HG03439 (cell line): ENCODE data around the gene SLC35F3.
"Not testable (repeated sequence)": the region's sequence is repeated elsewhere in the genome, so short reads cannot be mapped to it uniquely, and the experiment has no call there.

Source experiments
- ATAC-seq: cut with Tn5 transposase; IDR thresholded peaks from one replicate; pipeline ENCODE4 v1.9.1; 2021; ENCODE audit warnings: mild to moderate bottlenecking, moderate library complexity; ENCODE audit not compliant: unreplicated experiment

The SLC35F3 gene

DNA sequence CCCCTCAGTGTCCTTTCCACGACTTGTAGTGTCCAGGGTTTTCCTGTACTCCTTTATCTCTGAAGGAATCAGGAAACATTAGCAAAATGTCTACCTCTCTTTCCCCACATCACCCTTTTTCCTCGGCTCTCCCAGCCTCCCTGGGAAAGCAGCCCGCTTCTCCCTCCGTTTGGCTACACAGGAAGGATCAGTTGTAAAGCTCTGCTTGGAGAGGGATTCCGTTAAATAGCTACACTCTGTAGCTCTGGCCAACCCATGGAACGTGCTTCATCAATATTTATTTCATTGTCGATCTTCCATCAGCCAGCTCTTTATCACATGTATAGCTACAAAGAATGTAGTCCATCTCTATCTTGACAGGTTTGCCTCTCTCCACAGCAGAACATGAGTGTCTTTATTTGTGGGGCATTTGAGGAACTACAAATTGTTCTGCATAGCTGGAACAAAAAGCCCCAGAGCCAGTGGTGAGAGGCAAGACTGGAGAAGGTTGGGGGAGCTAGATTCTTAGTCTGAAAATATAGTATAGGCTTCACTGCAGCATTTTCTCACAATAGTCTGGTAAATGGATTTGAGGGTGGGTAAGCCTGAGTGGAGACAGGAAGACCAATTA lies 191.8 kb downstream of the SLC35F3 start:
- ATAC-seq = no peak

DNA sequence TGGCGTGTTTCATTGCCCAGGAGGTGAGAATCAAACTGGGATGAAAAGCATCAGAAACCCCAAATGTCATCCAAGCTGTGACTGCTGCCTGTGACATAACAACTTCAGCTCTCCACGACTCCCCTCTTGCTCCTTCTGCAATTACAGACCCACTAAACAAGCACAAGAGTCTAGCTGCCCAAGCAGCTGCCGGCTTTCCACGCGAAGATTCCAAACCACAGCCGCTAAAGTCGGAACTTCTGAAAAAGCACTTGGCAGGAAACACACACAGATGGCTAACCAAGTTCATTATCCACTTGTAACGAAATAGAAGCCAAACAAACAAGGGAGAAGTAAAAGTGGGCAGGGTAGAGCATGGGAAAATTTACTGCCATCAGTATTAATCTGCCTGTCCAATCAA lies 198.1 kb downstream of the SLC35F3 start:
- no peak for ATAC-seq

DNA sequence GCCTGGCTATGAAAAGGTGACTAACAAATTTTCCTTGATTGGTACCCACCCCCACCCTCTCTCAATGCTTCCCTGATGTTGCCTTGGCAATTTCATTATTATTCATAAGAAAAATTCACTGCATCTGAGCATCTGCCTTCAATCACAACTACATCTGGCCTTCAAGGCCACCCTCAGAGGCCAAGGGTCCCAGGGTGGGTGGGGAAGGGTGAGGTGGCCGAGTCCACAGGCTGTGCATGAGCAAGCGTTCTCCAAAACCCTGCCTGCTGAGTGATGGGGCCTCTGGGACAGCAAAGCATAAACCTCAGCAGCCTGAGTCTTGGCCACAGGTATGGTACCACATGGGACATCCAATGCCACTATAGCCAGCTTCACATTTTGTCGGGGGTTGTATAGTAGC lies 198.7 kb downstream of the SLC35F3 start:
- ATAC-seq = no peak

DNA sequence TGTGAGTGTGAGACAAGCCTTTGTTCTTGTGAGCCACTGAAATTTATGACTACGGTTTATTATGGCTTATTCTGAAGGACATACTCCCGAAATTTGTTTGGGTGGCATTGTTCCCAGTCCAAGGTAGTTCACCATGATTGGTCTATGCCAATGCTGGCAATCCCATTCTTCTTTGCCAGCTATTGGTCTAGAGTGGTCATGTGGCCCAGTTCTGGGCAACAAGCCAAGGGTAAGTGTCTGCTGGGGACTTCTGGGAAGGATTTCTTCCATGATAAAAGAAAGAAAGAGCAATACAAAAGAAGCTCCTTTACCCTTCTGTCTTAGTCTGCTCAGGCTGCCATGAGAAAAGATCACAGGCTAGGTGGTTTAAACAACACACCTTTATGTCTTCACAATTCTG lies 201.6 kb downstream of the SLC35F3 start:
- no peak for ATAC-seq

GRCh38 chr1:234107416-234108021 lies 203.0 kb downstream of the SLC35F3 start:
- ATAC-seq = no peak

DNA sequence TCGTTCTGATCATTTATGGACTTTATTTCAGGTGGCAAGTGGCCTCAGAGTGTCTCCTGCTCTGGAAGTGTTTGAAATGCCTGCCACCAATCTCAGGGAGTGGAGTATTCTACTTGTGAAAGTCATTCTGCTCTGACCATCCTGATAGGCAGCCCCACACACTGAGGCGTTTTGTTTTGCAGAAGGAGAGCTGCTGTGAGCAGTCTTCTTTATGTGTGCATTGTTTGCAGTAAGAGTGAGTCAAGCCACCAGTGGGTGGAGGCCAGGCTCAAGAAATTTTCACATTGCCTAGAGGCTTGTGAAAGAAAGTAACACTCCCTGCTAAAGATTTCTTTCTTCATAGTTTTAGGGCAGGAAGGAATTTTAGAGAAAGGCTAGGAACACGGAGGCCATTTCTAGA lies 204.4 kb downstream of the SLC35F3 start:
- ATAC-seq = no peak

- no peak for ATAC-seq
Measured at GRCh38 chr1:234109840-234110239, 205.4 kb downstream of the SLC35F3 start.

DNA sequence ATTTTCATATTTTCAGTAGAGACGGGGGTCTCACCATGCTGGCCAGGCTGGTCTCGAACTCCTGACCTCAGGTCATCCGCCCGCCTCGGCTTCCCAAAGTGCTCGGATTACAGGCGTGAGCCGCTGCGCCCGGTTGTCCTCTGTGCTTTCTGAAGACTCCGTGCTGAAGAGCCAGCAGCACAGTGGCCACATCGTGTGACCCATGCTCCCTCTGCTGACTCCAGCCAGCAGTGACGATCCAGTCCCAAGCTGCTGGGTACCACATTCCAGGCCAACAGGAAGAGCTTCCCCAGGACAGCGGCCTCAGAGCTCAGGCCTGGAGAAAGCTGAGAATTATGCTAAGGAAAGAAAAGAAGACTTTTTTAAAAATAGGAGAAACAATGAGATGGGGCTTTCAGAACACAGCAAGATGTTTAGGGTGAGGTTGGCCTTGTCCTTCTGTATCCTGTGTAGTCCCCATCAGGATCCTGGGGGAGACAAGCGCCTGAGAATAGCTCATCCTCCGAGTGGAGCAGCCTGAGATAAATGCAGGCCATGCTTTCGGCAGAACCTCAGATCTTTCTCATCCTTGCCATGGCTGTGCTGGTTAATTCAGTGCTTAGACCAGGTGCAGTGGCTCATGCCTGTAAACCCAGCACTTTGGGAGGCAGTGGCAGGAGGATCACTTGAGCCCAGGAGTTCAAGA lies 207.1 kb downstream of the SLC35F3 start:
- no peak for ATAC-seq

DNA sequence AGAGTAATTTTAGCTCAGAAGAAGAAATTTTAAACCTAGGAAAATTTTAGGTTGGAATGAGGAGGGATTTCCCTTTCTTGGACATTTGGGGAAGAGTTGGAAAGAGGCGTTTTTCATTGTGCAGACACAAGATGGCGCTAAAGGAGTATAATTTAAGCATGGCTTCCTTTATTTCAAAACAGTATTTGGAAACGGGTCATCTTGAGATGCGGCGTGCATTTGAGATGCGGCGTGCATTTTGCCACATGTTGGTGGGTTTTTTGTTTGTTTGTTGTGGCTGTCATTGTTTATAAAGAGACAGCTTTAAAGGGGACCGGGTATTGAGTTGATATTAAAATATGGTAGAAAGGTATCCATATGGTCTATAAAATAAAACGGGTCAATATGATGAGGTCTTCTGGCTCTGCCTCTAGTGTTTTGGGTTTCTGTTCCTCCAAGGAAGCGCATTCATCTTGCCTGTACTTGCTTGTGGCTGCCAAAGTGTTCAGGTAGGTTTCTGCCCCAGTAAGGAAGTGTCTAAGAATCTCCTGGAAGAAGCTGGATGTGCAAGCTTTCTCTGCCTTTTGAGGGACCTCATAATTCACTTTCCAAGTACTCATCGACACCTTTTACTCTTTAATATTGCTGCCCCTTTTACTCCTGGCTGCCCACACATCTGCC lies 210.3 kb downstream of the SLC35F3 start:
- ATAC-seq = no peak

GRCh38 chr1:234118911-234119310 lies 214.4 kb downstream of the SLC35F3 start:
- ATAC-seq = no peak

DNA sequence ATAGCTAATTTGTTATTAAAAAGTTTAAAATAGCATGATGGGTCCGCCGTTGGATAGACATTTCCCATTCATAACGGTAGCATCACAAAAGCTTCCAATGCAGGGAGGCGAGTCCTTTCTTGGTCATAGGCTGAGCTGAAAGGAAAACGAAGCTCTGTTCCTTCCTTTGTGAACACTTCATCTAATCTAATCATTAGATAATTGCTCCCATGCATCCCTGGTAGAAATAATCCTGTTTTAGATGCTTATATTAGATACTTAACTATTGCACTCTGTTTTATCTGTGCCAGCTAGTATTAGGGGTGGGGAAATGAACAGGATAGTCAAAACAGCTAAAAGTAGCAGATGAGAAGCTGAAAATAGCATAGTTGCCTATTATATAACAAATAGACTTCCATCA lies 215.0 kb downstream of the SLC35F3 start:
- no peak for ATAC-seq

DNA sequence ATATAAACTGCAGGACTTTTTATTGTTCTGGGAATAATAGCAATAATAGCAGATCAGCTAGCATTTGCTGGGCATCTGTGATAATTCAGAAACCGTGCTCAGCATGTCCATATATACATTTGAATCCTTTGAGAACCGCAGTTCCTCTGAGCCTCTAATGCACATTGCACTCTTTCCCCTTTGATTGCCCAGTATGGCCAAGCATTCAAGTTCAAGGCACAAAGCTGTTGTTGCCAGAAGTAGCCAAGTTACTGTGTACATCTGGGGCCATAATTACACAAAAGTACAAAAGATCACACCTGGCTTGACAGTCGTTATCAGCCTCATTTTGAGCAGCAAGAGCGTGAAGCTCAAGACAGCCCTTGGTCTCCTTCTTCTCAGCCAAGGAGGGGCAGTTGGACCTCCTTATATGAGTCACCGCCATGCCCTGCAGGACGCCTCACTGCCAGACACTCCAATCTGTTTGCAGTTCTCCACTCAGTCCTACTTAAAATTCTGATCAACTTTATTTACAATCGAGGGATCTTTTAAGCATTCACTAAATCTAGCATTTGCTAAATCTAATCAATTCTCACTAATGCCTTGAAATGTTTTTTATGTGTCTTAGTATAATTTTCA lies 216.0 kb downstream of the SLC35F3 start:
- ATAC-seq = no peak

- not testable (repeated sequence) for ATAC-seq
Measured at GRCh38 chr1:234121659-234122058, 217.2 kb downstream of the SLC35F3 start.

GRCh38 chr1:234122571-234122970 lies 218.1 kb downstream of the SLC35F3 start:
- not testable (repeated sequence) for ATAC-seq

DNA sequence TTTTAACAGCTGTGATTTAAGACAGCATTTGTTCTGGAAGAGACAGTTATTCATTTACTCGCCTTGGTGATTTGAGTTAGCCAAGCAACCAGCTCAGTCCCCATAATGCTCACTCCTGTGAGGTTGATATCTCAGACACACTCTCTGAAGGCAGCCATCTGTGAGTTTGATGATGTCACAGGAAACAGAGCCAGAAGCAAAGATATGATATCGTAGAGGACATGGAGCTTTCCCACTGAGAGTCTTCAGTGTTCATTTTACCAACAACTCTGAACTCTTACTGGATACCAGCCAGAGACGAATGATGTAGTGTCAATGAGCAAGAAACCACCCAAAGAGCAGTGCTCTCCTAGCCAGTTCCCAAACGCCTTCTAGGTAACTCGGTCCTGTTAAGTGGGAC lies 219.4 kb downstream of the SLC35F3 start:
- no peak for ATAC-seq

GRCh38 chr1:234125283-234125682 lies 220.8 kb downstream of the SLC35F3 start:
- ATAC-seq = no peak

DNA sequence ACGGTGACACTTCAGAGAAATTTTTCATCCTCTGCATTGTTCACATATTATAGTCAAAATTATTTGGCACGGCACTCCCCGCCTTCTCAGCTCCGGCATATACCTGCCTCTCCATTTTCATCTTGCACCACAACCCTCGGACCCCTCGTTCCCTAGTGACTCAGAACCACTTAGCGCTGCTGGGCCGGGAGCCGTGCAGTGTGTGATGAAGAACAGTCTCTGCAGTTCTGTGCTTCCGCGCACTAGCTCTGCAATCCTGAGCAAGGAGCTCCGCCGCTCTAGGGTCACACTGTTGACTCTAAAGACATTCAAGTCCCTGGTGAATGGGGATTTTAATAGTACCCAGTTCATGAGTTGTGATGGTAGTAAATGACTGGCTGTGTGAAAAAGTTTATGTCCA lies 221.2 kb downstream of the SLC35F3 start:
- ATAC-seq = no peak

GRCh38 chr1:234127026-234127671 lies 222.7 kb downstream of the SLC35F3 start:
- no peak for ATAC-seq

- ATAC-seq = no peak
Measured at GRCh38 chr1:234132795-234133194, 228.3 kb downstream of the SLC35F3 start.

- no peak for ATAC-seq
Measured at GRCh38 chr1:234134878-234135277, 230.4 kb downstream of the SLC35F3 start.

- ATAC-seq = no peak
Measured at GRCh38 chr1:234135501-234135900, 231.0 kb downstream of the SLC35F3 start.
